ENCODE data around the gene SIPA1L3.

SIPA1L3 gene

DNA sequence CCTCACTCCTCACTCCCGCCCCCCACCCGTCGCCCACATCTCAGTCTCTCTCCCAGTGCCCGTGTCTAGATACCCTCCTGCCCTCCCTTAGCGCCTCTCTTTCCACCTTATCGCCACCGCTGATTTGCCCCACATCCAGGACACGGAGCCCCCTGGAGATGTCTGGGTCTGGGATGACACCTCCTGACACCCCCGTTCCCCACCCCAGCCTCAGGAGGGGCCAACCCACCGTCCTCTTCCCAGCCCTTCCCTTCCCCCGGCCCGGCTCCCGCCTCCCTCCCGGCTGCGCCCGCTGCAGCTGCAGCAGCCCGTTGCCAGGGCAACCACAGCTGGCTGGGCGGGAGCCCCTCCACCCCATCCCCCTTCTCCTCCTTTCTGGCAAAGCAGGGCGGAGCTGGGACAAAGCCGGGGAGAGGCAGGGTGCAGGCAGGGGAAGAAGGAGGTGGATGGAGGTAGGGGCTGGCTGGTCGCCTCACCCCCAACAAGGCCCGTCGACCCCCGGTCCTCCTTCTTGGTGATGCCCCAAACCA is 303.5 kb downstream of the SIPA1L3 start:
- WGBS (ENCODE audit: insufficient coverage, insufficient read length) = no CpG with 5 or more reads among the region's 24 CpGs
- Histone ChIP-seq H3K27me3 (ENCODE audit: control insufficient read depth, insufficient read depth, low read length) (no peaks in the 10 kb centered on the region), H3K4me3 (ENCODE audit: low read length) (peak overlapping the region; percentile 56; the same call in 1 of the 2 replicates), H3K27ac (ENCODE audit: low read length) (no peak overlapping the region), H3K36me3 (ENCODE audit: control insufficient read depth, insufficient read depth, low read length) (peaks cover 6% of the 10 kb centered on the region; the same call in 1 of the 2 replicates), H3K4me1 (ENCODE audit: control insufficient read depth, insufficient read depth, low read length) (peaks cover 6% of the 10 kb centered on the region; the same call in 1 of the 2 replicates), H3K9me3 (ENCODE audit: control insufficient read depth, insufficient read depth, low read length) (no peaks in the 10 kb centered on the region)
- DNase-seq (ENCODE audit: low read depth, low spot score) = no peak

DNA sequence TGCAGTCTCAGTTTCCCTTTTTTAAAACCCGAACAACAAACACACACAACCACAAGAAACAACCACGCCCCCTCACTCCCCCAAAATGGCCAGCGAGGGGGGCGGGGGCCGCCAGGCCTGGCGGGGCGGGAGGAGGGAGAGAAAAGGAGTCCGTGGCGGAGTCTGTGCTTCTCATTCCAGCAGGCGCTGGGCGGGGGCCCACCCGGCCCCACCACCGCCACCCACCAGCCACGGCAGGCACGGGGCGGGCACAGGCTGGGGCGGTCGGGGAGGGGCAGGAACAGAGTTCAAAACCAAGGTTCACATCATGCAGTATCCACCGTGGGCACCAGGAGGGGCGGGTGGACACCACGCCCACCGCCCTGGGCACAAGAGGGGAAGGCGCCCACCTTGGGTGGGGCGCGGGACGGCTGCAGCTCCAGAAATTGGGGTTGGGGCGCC is 304.2 kb downstream of the SIPA1L3 start:
- no peak for DNase-seq (ENCODE audit: low read depth, low spot score)
- peaks cover 2% of the 10 kb centered on the region; the same call in 1 of the 2 replicates for H3K36me3 ChIP-seq (ENCODE audit: control insufficient read depth, insufficient read depth, low read length)
- peak overlapping the region; percentile 56; the same call in 1 of the 2 replicates for H3K4me3 ChIP-seq (ENCODE audit: low read length)
- H3K27ac ChIP-seq (ENCODE audit: low read length) = no peak overlapping the region
- H3K27me3 ChIP-seq (ENCODE audit: control insufficient read depth, insufficient read depth, low read length) = no peaks in the 10 kb centered on the region
- peaks cover 6% of the 10 kb centered on the region; the same call in 1 of the 2 replicates for H3K4me1 ChIP-seq (ENCODE audit: control insufficient read depth, insufficient read depth, low read length)
- no peaks in the 10 kb centered on the region for H3K9me3 ChIP-seq (ENCODE audit: control insufficient read depth, insufficient read depth, low read length)
- no CpG with 5 or more reads among the region's 27 CpGs for whole genome bisulfite sequencing (ENCODE audit: insufficient coverage, insufficient read length)

DNA sequence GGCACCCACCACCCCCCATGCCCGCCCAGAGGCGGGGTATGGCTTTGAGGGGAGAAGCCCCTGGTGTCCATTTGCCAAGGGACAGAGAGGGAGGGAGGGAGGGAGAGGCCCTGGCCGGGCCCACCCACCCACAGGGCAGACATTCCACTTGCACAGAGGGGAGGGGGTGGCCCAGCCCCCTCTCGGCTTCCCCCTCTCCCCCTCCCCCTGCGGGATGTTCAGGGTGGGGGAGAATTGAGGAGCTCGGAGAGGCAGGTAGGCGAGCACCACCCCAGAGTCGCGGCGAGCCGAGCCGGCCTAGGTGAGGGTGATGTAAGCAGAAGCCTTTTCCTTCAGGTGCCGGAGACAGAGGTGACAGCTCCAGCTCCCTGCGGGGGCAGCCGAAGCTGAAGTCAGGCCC is 304.8 kb downstream of the SIPA1L3 start:
- no peak for DNase-seq (ENCODE audit: low read depth, low spot score)
- H3K27ac ChIP-seq (ENCODE audit: low read length) = no peak overlapping the region
- no peaks in the 10 kb centered on the region for H3K36me3 ChIP-seq (ENCODE audit: control insufficient read depth, insufficient read depth, low read length)
- no peak overlapping the region; the same call in 1 of the 2 replicates for H3K4me3 ChIP-seq (ENCODE audit: low read length)
- no CpG with 5 or more reads among the region's 15 CpGs for WGBS (ENCODE audit: insufficient coverage, insufficient read length)
- no peaks in the 10 kb centered on the region for H3K27me3 ChIP-seq (ENCODE audit: control insufficient read depth, insufficient read depth, low read length)
- H3K4me1 ChIP-seq (ENCODE audit: control insufficient read depth, insufficient read depth, low read length) = peaks cover 6% of the 10 kb centered on the region; the same call in 1 of the 2 replicates
- no peaks in the 10 kb centered on the region for H3K9me3 ChIP-seq (ENCODE audit: control insufficient read depth, insufficient read depth, low read length)

DNA sequence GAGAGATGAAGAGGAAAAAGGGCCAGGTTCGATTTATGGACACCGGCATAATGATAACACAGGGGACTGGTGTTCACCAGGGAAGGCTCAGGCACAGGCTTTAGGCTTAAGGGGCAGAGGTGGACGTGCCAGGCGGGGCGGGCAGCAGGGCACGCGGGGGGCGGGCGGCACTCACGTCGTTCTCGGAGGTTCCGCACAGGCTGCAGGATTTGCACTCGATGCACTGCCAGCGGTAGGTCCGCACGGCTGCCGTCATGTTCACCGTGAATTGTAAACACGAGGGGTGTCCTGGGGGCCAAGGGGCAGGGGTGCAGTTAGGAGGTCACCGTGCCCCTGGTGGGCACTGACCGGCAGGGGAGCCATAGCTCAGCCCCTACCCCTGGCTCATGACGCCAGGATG is 306.5 kb downstream of the SIPA1L3 start:
- no CpG with 5 or more reads among the region's 23 CpGs for WGBS (ENCODE audit: insufficient coverage, insufficient read length)

DNA sequence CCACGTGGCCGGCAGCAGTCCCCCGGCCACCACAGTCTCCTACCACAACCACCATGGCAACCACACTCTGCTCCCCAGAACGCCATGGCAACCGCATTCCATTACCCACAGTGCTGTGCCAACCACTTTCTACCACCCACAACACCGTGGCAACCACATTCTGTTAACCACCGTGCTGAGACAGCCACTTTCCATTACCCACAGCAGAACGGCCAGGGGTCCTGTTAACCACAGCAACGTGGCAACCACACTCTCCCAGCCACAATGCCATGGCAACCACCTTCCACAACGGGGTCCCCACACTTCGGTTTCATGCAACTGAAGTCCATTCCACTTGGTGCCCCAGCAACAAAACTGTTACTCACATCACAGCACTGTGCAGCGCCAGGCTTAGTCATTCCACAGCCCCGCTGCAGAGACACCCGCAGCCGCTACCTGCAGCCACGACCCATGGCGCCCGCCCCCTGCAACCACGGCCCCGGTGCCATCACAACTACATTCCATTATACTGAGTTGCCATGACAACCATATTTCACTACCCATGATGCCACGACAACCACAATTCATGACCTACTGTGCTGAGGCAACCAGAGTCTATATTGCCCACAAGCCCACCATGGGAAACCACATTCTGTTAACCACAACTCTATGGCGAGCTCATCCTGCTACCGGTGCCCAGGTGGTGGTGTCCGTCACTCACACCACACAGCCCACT is 307.1 kb downstream of the SIPA1L3 start:
- Histone ChIP-seq H3K27me3 (ENCODE audit: control insufficient read depth, insufficient read depth, low read length) (no peaks in the 10 kb centered on the region), H3K36me3 (ENCODE audit: control insufficient read depth, insufficient read depth, low read length) (no peaks in the 10 kb centered on the region), H3K4me1 (ENCODE audit: control insufficient read depth, insufficient read depth, low read length) (peaks cover 3% of the 10 kb centered on the region; the same call in 1 of the 2 replicates), H3K4me3 (ENCODE audit: low read length) (no peak overlapping the region), H3K9me3 (ENCODE audit: control insufficient read depth, insufficient read depth, low read length) (no peaks in the 10 kb centered on the region), H3K27ac (ENCODE audit: low read length) (no peak overlapping the region)
- WGBS (ENCODE audit: insufficient coverage, insufficient read length) = no CpG with 5 or more reads among the region's 24 CpGs
- DNase-seq (ENCODE audit: low read depth, low spot score) = no peak

More for the DNA sequence above, 306.5 kb downstream of the SIPA1L3 start:
- Histone ChIP-seq H3K27me3 (ENCODE audit: control insufficient read depth, insufficient read depth, low read length) (no peaks in the 10 kb centered on the region), H3K4me1 (ENCODE audit: control insufficient read depth, insufficient read depth, low read length) (peaks cover 3% of the 10 kb centered on the region; the same call in 1 of the 2 replicates), H3K4me3 (ENCODE audit: low read length) (no peak overlapping the region), H3K36me3 (ENCODE audit: control insufficient read depth, insufficient read depth, low read length) (no peaks in the 10 kb centered on the region), H3K9me3 (ENCODE audit: control insufficient read depth, insufficient read depth, low read length) (no peaks in the 10 kb centered on the region), H3K27ac (ENCODE audit: low read length) (no peak overlapping the region)
- DNase-seq (ENCODE audit: low read depth, low spot score) = no peak

DNA sequence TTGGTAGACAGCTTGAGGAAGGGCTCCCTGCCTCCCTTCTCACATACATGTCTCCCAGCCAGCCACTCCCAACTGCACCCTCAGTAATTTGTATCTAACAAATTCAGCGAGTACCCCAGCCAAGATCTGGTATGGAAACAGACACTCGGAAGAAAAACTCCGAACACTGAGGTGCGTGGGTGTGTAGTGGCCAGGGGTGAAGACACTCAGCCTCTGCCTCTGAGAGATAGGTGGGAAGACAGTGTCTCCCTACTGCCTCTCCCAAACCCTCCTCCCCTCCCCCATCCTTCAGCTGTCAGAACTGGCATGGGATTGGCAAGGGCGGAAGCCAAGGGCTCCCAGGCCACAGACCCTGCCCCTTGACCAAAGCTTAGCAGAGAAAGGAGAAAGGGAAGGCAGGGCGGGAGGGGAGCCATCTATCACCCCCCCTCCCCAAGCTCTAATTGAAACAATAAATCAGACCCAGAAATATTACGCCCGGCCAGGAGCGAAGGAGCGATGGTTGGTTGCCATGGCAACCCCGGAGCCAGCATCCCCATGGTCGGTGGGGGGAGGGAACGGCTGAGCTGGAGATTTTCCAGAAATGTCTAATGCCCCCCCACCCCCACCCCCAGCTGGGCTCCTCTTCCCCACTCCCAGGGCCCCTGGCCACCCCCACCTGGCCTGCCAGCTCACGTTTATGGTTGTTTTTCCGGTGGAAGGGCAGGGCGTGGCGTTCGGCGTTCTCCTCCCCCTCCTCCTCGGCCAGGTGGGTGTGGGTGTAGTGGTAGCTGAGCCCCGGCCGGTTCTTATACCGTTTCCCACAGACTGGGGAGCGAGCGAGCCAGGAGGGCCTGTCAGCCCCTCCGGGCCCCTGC is 310.0 kb downstream of the SIPA1L3 start:
- Histone ChIP-seq H3K4me1 (ENCODE audit: control insufficient read depth, insufficient read depth, low read length) (peaks cover 1% of the 10 kb centered on the region; the same call in 1 of the 2 replicates), H3K27ac (ENCODE audit: low read length) (no peak overlapping the region), H3K36me3 (ENCODE audit: control insufficient read depth, insufficient read depth, low read length) (no peaks in the 10 kb centered on the region), H3K27me3 (ENCODE audit: control insufficient read depth, insufficient read depth, low read length) (no peaks in the 10 kb centered on the region), H3K9me3 (ENCODE audit: control insufficient read depth, insufficient read depth, low read length) (no peaks in the 10 kb centered on the region), H3K4me3 (ENCODE audit: low read length) (no peak overlapping the region)
- no CpG with 5 or more reads among the region's 26 CpGs for WGBS (ENCODE audit: insufficient coverage, insufficient read length)
- DNase-seq (ENCODE audit: low read depth, low spot score) = no peak

DNA sequence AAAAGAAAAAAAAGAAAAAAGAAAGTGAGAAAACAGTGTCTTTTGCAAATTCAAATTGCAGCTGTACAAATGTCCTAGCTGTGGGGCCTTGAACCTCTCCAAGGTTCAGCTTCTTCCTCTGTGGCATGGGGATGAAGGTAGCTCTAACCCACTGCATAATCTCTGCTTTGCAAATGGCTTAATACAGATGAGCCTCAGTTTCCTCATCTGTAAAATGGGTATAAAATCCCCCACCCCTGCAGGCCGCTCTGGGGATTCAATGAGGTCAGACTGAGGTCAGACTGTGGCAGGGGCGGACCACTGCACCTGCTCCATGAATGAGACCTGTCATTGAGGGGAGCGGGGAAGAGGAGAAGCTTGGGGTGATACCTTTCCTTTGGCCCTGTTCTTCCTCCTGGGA is 311.2 kb downstream of the SIPA1L3 start:
- Histone ChIP-seq H3K27ac (ENCODE audit: low read length) (no peak overlapping the region), H3K9me3 (ENCODE audit: control insufficient read depth, insufficient read depth, low read length) (no peaks in the 10 kb centered on the region), H3K36me3 (ENCODE audit: control insufficient read depth, insufficient read depth, low read length) (no peaks in the 10 kb centered on the region), H3K4me1 (ENCODE audit: control insufficient read depth, insufficient read depth, low read length) (peaks cover 1% of the 10 kb centered on the region; the same call in 1 of the 2 replicates), H3K4me3 (ENCODE audit: low read length) (no peak overlapping the region), H3K27me3 (ENCODE audit: control insufficient read depth, insufficient read depth, low read length) (no peaks in the 10 kb centered on the region)
- no peak for DNase-seq (ENCODE audit: low read depth, low spot score)
- WGBS (ENCODE audit: insufficient coverage, insufficient read length) = no CpG with 5 or more reads among the region's 3 CpGs

DNA sequence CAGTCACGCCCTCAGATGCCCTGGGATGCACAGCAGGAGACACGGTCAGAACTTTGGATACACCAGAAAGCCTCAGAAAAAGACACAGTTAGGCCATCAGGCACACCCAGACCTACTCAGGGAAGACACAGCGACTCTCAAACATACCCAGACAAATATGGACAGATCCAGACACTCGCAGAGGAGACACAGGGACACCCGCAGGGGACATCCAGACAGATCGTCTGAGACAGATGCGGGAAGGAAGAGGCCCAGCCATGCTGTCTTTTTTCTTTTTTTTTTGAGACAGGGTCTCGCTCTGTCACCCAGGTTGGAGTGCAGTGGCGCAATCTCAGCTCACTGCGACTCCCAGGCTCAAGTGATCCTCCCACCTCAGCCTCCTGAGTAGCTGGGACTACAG is 312.2 kb downstream of the SIPA1L3 start:
- Histone ChIP-seq H3K4me3 (ENCODE audit: low read length) (no peak overlapping the region), H3K27ac (ENCODE audit: low read length) (no peak overlapping the region)
- DNase-seq (ENCODE audit: low read depth, low spot score) = no peak

DNA sequence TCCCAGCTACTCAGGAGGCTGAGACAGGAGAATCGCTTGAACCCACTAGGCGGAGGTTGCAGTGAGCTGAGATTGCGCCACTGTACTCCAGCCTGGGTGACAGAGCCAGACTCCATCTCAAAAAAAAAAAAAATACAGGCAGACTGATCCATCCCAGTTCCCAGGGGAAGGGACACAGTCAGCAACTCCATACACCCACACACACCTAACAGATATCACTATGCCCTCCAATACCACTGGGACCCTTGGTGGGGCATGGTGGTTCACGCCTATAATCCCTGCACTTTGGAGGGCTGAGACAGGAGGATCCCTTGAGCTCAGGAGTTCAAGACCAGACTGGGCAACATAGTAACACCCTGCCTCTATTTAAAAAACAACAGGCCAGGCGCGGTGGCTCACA is 314.4 kb downstream of the SIPA1L3 start:
- Histone ChIP-seq H3K4me1 (ENCODE audit: control insufficient read depth, insufficient read depth, low read length) (peaks cover 4% of the 10 kb centered on the region), H3K4me3 (ENCODE audit: low read length) (no peak overlapping the region), H3K27ac (ENCODE audit: low read length) (no peak overlapping the region), H3K36me3 (ENCODE audit: control insufficient read depth, insufficient read depth, low read length) (no peaks in the 10 kb centered on the region), H3K9me3 (ENCODE audit: control insufficient read depth, insufficient read depth, low read length) (no peaks in the 10 kb centered on the region), H3K27me3 (ENCODE audit: control insufficient read depth, insufficient read depth, low read length) (no peaks in the 10 kb centered on the region)
- DNase-seq (ENCODE audit: low read depth, low spot score) = no peak
- WGBS (ENCODE audit: insufficient coverage, insufficient read length) = no CpG with 5 or more reads among the region's 6 CpGs

More for the DNA sequence above, 312.2 kb downstream of the SIPA1L3 start:
- H3K4me1 ChIP-seq (ENCODE audit: control insufficient read depth, insufficient read depth, low read length) = peaks cover 1% of the 10 kb centered on the region; the same call in 1 of the 2 replicates
- no peaks in the 10 kb centered on the region for H3K36me3 ChIP-seq (ENCODE audit: control insufficient read depth, insufficient read depth, low read length)
- H3K27me3 ChIP-seq (ENCODE audit: control insufficient read depth, insufficient read depth, low read length) = no peaks in the 10 kb centered on the region
- no peaks in the 10 kb centered on the region for H3K9me3 ChIP-seq (ENCODE audit: control insufficient read depth, insufficient read depth, low read length)
- no CpG with 5 or more reads among the region's 10 CpGs for WGBS (ENCODE audit: insufficient coverage, insufficient read length)

Data from iPS DF 6.9 (cell line).